NCI-H345 (cell line): ENCODE measurements around the gene AGK.

Source experiments
- DNase-seq: peaks from one replicate; lab custom pipeline; 2025; lab: John Stamatoyannopoulos, UW

The AGK gene

GRCh38 chr7:141704741-141705140 lies 153.5 kb downstream of the AGK start:
- no peak for DNase-seq
